GM12878 (cell line): ENCODE measurements around the gene CCDC197.

Experiments
- CBFB ChIP-seq: IDR thresholded peaks from 2 replicates; pipeline ENCODE4 v1.6.1; 2016; ENCODE audit warnings: antibody characterized with exemption, low read depth
- CREB1 ChIP-seq: IDR thresholded peaks from 2 replicates; pipeline ENCODE4 v1.6.1; 2012; ENCODE audit warnings: low read depth, mild to moderate bottlenecking, inconsistent platforms
- FOS ChIP-seq: IDR thresholded peaks from 3 replicates; pipeline ENCODE4 v1.6.1; 2011; ENCODE audit warnings: borderline replicate concordance; ENCODE audit not compliant: insufficient read length; ENCODE audit errors: extremely low read depth
- GABPA ChIP-seq: IDR thresholded peaks from 2 replicates; pipeline ENCODE4 v1.6.1; 2014; ENCODE audit warnings: antibody characterized with exemption, low read depth, mild to moderate bottlenecking, inconsistent platforms
- JUND ChIP-seq: IDR thresholded peaks from 2 replicates; pipeline ENCODE4 v1.6.1; 2012; ENCODE audit warnings: low read depth, mild to moderate bottlenecking, low read length, improper control_type of control experiment, moderate library complexity
- POLR2AphosphoS5 ChIP-seq: IDR thresholded peaks from 2 replicates; pipeline ENCODE4 v1.6.1; 2011; ENCODE audit warnings: mild to moderate bottlenecking, low read length, inconsistent platforms
- RAD21 ChIP-seq: IDR thresholded peaks from 2 replicates; pipeline ENCODE4 v1.6.1; 2011; ENCODE audit warnings: mild to moderate bottlenecking, low read depth, low read length, moderate library complexity; ENCODE audit not compliant: insufficient read depth
- RFX5 ChIP-seq: IDR thresholded peaks from 2 replicates; pipeline ENCODE4 v1.6.1; 2011; ENCODE audit warnings: low read depth, low read length, improper control_type of control experiment
- SMC3 ChIP-seq: IDR thresholded peaks from 2 replicates; pipeline ENCODE4 v1.6.1; 2011; ENCODE audit warnings: low read length, improper control_type of control experiment, borderline replicate concordance
- YY1 ChIP-seq: IDR thresholded peaks from 2 replicates; pipeline ENCODE4 v1.6.1; 2011; ENCODE audit warnings: low read depth, mild to moderate bottlenecking, low read length
- ZNF24 ChIP-seq: fragments of 450-650 bp; IDR thresholded peaks from 2 replicates; pipeline ENCODE4 v1.6.1; 2017; ENCODE audit warnings: antibody characterized with exemption, mild to moderate bottlenecking
- TF ChIP-seq, protein P1 (sequence below): fragments of 450-650 bp; IDR thresholded peaks from 2 replicates; pipeline ENCODE4 v1.6.1; 2014; ENCODE audit warnings: mild to moderate bottlenecking
- TF ChIP-seq, protein P2 (sequence below): fragments of 150-350 bp; IDR thresholded peaks from 2 replicates; pipeline ENCODE4 v1.6.1; 2014; ENCODE audit warnings: mild to moderate bottlenecking, low read depth, low read length

DNA sequence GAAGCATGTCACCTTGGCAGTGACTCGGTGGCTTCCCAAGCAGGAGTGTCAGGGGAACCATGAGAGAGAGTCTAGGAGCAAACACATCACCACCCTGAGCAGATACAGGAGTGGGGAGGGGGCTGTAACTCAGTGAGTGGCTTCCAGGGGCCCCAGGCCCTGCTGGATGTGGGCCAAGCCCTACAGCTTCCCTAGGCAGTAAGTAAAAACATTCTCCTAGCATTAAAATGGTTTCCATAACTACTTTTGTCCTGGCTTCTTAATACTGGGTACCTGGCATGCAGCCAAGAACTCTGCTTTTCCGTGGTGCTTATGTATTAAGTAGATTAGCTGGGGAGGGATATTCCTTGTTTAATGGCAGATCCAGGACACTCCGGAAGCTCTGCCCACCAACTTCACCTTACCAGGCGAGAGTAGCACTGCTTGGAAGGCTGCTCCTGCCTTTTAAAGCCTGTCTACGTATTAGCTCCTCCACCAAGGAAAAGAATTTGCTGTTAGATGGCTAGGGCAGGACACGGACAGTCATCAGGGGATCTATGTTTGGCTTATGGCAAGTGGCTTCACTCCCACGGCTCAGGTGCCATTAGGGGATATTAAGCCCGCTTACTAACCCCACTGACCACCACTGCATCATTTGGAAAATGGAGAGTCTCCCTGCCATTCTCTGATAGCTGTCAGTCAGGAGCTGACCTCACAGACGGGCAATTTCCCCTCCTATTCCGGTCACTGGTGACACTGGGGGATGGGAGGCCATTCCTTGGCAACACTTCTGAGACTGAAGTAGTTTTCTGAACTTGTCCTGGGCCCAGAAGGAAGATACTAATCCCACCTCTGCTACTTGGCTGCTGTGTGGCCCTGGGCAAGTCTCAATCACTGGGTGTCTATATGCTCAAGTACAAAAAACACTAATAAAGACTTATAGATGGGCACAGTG lies 51.9 kb downstream of the CCDC197 start:
- TF ChIP-seq, protein P1, sequence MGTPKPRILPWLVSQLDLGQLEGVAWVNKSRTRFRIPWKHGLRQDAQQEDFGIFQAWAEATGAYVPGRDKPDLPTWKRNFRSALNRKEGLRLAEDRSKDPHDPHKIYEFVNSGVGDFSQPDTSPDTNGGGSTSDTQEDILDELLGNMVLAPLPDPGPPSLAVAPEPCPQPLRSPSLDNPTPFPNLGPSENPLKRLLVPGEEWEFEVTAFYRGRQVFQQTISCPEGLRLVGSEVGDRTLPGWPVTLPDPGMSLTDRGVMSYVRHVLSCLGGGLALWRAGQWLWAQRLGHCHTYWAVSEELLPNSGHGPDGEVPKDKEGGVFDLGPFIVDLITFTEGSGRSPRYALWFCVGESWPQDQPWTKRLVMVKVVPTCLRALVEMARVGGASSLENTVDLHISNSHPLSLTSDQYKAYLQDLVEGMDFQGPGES, result no peak
- TF ChIP-seq, protein P2, sequence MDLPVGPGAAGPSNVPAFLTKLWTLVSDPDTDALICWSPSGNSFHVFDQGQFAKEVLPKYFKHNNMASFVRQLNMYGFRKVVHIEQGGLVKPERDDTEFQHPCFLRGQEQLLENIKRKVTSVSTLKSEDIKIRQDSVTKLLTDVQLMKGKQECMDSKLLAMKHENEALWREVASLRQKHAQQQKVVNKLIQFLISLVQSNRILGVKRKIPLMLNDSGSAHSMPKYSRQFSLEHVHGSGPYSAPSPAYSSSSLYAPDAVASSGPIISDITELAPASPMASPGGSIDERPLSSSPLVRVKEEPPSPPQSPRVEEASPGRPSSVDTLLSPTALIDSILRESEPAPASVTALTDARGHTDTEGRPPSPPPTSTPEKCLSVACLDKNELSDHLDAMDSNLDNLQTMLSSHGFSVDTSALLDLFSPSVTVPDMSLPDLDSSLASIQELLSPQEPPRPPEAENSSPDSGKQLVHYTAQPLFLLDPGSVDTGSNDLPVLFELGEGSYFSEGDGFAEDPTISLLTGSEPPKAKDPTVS, result no peak
- TF ChIP-seq JUND (no peak), GABPA (no peak), RFX5 (no peak), FOS (no peak), SMC3 (no peak), POLR2AphosphoS5 (peak; percentile 39; the same call in 1 of the 2 replicates), CREB1 (no peak), RAD21 (no peak), ZNF24 (no peak), CBFB (no peak), YY1 (no peak)
